HG03521 (cell line): ENCODE measurements around the gene SCTR.

ENCODE experiments used
- ATAC-seq: cut with Tn5 transposase; IDR thresholded peaks from one replicate; pipeline ENCODE4 v1.9.1; 2021; ENCODE audit warnings: mild to moderate bottlenecking, moderate library complexity; ENCODE audit not compliant: unreplicated experiment

SCTR gene

GRCh38 chr2:119449521-119449920 lies 74.8 kb downstream of the SCTR start:
- no peak for ATAC-seq

DNA sequence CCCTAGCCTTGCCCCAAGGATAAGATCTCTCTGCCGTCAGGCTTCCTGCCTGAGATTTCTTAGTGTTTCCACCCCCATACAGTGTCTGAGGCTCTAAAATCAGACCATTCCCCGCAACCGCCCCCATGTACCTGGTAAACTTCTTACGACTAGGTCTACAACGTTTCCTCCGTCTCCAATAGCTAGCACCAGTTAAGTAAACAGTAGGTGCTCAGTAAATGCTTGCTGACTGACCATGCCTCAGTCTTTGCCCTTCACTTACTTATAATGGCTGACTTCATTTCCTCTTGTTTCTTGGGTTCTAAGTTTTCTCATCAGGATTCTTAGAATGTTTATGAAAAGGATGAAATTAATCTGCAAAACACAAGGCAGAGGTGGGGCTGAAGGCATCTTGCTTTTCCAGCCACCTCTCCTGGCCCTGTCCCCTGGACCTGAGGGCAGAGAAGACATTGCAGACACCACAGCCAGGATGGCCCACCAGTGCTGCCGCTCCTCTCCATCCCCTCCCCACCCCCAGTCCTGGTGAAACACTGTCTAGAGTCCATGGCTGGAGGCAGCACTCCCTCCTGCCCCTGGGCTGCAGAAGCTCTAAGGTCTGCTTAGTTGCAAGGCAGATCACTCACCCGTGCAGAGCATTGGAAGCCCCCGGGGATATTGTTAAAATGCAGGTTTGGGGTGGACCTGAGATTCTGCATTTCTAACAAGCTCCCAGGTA lies 75.7 kb downstream of the SCTR start:
- no peak for ATAC-seq

GRCh38 chr2:119446037-119446436 lies 78.2 kb downstream of the SCTR start:
- no peak for ATAC-seq

DNA sequence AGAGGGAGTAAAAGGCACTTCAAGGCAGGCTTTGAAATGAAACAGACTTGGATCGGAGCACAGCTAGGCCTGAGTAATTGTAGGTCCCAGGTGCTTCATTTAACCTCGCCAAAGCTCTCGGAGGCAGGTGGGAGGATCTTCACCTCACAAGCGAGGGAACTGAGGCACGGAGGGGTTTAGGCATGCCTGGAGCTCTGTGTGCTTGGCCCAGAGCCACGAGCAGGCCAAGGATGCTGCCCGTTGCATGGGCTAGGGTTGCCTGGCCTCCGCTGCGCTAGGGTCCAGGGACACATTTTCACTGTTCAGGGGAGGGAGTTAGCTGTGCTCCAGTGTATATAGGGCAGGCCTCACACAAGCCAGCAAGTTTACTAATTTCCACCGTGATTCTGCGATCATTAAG lies 81.4 kb downstream of the SCTR start:
- ATAC-seq: no peak

DNA sequence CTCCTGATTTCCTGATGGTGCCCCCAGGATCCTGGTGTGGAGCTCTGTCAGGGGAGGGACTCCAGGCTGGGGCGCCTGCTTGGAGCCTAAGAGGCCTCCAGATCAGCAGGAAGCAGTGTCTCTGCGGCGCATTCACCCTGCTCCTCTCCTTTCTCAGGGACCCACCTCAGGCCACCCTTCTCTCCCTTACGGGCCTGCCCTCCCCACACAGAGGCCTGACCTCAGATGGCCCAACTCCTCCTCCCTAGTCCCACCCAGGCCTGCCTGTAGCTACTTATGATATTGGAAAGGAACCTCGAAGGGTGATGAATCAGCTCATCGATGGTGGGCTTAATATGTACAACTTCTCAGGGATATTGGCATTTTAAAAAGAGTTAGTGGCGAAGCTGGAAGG lies 82.1 kb downstream of the SCTR start:
- no peak for ATAC-seq

DNA sequence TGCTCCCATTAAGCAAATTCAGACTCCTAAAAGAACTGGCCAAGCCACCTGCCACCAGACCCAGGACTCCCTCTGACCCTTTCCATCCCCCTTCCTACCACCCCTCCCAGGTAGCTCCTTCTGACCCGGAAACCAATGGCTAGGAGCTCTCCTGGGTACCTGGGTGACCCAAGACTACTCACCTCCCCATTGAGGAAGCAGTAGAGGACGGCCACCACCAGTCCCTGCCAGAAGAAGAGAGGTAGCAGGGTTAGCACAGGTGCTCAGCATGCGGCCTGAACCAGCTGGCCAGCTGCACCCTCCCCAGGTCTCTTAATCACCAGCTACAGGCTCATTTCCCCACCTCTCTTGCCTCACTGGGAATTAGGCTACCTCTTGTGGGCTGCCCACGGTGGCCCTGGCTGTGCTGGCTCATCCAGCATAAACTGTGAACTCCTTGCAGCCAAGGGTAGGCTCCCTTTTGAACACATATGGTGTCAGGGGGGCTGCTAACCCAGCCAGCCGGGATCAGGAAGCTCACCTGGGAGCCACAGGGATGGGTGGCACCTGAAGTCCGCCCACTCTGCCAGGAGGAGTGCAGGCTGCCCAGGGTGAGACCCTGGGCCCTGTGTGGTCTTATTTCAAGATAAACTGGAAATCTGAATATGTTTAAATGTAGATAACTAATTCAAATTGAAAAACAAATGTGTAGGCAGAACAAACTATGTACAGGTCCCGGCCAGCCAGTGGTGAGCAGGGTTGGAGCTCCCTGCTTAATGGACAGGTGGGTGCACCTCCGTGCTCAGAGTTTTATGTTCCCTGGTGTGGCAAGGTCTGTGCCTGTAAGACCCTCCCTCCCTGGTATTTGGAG lies 82.7 kb downstream of the SCTR start:
- no peak for ATAC-seq

- no peak for ATAC-seq
These were observed 83.4 kb downstream of the SCTR start for GRCh38 chr2:119440873-119441272.

DNA sequence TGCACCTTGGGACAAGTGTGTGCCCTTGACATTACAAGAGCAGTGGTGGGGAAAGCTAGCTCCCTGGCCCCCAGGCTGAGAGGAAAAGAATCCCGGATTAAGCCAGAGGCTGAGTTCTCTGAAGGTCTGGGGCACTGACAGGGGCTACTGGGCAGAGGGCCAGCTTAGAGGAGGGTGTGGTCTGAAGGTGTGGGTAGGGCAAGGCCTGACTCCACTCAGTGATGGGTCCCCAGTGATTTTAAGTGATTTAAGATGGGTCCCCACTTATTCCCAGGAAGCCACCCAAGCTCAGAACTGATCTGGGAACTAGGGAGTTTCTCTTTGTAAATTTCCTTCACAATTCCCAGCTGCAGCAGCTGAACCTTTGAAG lies 83.8 kb downstream of the SCTR start:
- ATAC-seq: no peak

GRCh38 chr2:119439574-119440500 lies 84.4 kb downstream of the SCTR start:
- no peak for ATAC-seq

DNA sequence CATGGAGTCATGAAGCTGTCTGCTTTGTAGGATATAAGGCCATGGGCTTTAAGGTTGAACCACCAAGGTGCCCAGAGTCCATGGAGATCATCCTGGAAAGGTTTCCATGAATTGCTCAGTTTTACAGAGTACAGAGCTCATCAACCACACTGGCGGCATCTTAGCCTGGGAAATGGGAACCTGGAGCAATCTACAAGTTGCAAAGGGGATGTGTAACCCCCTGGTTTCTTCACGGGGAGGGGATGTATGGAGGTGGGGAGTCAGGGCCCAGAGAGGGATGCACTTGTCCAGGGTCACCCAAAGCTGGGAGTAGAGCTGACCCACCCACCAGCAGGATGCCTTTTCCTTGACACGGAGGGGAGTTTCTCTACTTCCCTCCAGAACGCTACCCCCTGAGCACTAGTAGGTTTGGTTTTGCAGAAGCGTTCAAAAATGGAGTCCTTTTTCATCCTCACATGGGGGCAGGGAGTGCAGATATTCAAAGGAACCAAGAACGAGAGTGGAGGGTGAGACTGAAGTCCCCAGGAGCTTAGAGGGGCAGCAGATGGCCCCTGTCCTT lies 85.5 kb downstream of the SCTR start:
- ATAC-seq: no peak

- ATAC-seq: no peak
These were observed 86.1 kb downstream of the SCTR start for GRCh38 chr2:119438128-119438656.

DNA sequence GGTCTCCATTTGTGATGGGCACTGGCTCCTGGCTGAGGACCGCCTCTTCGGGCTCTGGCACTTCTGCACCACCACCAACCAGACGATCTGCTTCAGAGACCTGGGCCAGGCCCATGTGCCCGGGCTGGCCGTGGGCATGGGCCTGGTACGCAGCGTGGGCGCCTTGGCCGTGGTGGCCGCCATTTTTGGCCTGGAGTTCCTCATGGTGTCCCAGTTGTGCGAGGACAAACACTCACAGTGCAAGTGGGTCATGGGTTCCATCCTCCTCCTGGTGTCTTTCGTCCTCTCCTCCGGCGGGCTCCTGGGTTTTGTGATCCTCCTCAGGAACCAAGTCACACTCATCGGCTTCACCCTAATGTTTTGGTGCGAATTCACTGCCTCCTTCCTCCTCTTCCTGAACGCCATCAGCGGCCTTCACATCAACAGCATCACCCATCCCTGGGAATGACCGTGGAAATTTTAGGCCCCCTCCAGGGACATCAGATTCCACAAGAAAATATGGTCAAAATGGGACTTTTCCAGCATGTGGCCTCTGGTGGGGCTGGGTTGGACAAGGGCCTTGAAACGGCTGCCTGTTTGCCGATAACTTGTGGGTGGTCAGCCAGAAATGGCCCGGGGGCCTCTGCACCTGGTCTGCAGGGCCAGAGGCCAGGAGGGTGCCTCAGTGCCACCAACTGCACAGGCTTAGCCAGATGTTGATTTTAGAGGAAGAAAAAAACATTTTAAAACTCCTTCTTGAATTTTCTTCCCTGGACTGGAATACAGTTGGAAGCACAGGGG lies 87.1 kb downstream of the SCTR start:
- no peak for ATAC-seq

- no peak for ATAC-seq
These were observed 88.4 kb downstream of the SCTR start for GRCh38 chr2:119435953-119436297.

DNA sequence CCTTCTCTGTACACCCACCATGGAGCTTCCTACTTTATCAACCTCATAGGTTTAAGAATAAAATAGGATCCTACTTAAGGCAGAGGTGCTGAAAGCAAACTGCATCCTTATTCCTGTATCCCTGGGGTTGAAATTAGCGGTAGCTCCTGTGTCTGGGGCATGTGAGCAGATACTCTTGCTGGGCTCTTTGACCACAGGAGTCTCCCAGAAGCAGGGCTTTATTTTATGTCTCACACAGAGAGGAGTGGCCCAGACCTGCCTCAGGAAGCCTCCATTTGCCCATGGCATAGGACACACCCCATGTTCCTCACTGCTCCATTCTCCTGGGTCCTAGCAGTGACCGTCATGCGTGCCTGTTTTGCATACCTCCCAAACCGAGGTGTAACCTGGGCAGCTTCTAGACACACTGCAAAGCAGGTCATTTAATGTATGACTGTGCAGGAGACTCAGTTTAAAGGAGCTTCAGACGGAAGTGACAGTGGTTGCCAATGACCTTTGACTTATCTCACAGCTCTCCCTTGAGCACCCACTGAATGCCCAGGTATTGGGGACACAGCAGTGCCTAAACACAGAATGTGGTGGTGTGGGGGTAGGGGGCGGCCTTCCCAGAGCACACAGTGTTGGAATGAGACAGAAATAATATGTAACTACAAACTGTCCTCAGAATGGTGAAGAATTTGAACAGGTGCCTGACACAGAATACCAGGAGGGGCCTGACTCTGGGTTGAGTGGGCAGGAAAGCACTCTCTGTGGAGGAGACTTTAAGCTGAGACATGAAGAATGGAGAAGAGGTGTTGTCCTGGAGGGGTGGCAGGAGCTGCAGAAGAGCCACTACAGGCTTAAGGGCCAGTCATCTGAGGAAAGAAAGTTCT lies 89.0 kb downstream of the SCTR start:
- no peak for ATAC-seq

DNA sequence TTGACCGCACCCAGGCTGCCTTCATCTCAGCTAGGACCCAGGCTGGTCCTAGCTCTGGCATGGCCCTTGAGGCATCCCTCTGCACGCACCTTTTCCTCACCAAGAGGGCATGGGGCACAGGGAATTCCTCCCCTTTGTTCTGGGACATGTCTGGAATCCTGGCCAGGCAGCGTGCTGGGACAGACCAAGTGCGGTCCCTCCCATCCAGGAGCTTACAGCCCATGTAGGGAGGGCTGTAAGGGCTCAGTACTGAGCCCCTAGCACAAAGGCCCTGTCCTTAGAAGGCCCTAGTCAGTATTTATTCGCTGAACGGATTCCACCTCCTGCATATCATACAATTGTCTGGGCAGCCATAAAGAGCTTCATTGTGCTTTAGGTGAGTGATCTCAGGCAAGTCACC lies 89.6 kb downstream of the SCTR start:
- no peak for ATAC-seq

DNA sequence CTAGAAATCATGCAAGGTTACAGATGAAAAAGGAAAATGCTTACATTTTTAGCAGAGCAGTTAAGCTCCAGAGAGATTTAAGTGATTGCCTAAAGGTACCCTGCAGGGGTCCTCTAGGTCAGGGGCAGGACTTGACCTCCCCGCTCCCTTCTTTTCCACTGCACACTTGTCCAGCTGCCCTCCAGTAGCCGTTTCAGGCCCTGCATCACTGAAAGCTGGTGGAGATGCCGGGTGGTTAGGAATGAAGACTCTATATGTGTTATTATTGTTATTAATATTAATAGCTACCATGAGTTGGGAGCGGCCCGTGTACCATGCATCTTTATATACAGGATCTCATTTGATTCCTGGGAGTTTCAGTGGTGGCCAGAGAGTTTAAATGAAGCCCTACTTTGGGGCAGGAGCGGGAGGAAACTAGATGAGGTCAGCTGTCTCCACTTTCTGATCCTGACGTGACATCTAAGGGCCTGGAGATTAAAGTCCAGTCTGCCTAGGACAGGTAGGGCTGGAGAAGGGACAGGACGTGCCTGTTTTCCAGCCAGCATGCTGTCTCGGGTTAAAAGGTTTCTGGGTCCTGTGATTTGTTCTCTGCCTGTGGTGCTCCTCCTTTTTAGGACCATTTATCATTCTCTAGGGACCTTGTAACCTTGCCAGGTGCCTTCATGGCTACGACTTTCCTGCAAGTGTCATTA lies 90.5 kb downstream of the SCTR start:
- no peak for ATAC-seq

DNA sequence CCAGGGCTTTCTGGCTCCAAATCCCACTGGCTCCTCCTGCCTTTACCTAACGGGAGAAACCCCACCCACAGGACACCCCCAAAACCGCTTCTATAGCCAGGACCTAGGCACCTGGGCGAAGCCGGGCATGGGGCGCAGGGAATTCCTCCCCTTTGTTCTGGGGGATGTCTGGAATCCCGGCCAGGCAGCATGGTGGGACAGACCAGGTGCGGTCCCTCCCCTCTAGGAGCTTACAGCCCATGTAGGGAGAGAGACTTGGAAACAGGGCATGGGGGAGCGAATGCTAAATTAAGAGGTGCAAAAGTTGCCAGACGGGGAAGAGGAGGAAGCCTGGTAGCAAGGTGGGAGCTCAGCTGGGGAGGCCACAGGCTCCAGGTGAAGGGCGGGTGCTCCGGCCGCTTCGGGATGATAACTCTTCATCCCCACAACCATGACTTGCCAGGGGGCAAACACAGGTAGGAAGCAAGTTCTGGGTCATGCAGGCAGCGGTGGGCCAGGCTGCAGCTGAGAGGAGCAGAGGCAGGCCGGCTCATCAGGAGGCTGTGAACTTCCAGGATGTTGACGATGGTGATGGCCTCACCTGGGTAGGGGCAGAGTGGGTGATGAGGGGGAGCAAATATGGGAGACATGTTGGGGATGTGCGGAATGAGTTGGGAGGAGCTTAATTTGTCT lies 91.3 kb downstream of the SCTR start:
- no peak for ATAC-seq
